Glomerular endothelial cell (primary cell): ENCODE results near the gene PPIL1. TPM values are rescaled to one million over a fixed set of nuclear protein-coding genes. Genes with fewer than 3 reads are reported as not detected.
"Not testable (repeated sequence)": the region's sequence is repeated elsewhere in the genome, so short reads cannot be mapped to it uniquely, and the experiment has no call there.

Experiments
- DNase-seq: peaks from one replicate; pipeline ENCODE4 v3.0.0-alpha.2; 2011; ENCODE audit warnings: low read depth, low spot score; ENCODE audit errors: extremely low read depth
- total RNA-seq: library from RNA; depleted of rRNA; stranded (reverse); fragments of >200 nt; gene quantifications from 2 replicates; pipeline ENCODE4 v1.2.3, GENCODE V29; 2015

The PPIL1 gene
- total RNA-seq, 1 donor from 2014 or later, result 25.4 TPM

GRCh38 chr6:36818756-36819155 lies 55.8 kb downstream of the PPIL1 start:
- DNase-seq, result no peak

- DNase-seq, result no peak
Measured at GRCh38 chr6:36817847-36818246, 56.8 kb downstream of the PPIL1 start.

GRCh38 chr6:36817176-36817817 lies 57.3 kb downstream of the PPIL1 start:
- no peak for DNase-seq

GRCh38 chr6:36815962-36816735 lies 58.5 kb downstream of the PPIL1 start:
- no peak for DNase-seq

- DNase-seq, result no peak
Measured at GRCh38 chr6:36814249-36814648, 60.4 kb downstream of the PPIL1 start.

- DNase-seq, result no peak
Measured at GRCh38 chr6:36813526-36813925, 61.1 kb downstream of the PPIL1 start.

- not testable (repeated sequence) for DNase-seq
Measured at GRCh38 chr6:36813047-36813446, 61.6 kb downstream of the PPIL1 start.

- no peak for DNase-seq
Measured at GRCh38 chr6:36809941-36810803, 64.4 kb downstream of the PPIL1 start.

GRCh38 chr6:36809156-36809555 lies 65.4 kb downstream of the PPIL1 start:
- DNase-seq, result no peak

- no peak for DNase-seq
Measured at GRCh38 chr6:36808634-36809033, 66.0 kb downstream of the PPIL1 start.

GRCh38 chr6:36807750-36808149 lies 66.9 kb downstream of the PPIL1 start:
- DNase-seq, result no peak

- DNase-seq, result no peak
Measured at GRCh38 chr6:36807143-36807542, 67.5 kb downstream of the PPIL1 start.

GRCh38 chr6:36805917-36806316 lies 68.7 kb downstream of the PPIL1 start:
- DNase-seq, result no peak

- no peak for DNase-seq
Measured at GRCh38 chr6:36805096-36805797, 69.4 kb downstream of the PPIL1 start.

Other genes with a start within 250 kb of the PPIL1 start
- 562 and 624 TPM in 2 replicates for gene CDKN1A, start 196.1 kb downstream of the PPIL1 start, total RNA-seq
- gene RAB44, start 177.0 kb downstream of the PPIL1 start, total RNA-seq, result 0.06 TPM in 1 of 2 replicates, not detected in the other
- gene CPNE5, start 35.4 kb downstream of the PPIL1 start, total RNA-seq, result 5.0 and 25.7 TPM in 2 replicates
- 30.4 and 36.8 TPM in 2 replicates for gene C6orf89, start 11.1 kb upstream of the PPIL1 start, total RNA-seq
- gene PI16, start 79.9 kb upstream of the PPIL1 start, total RNA-seq, result 0.23 TPM in 1 of 2 replicates, not detected in the other
- gene MTCH1, start 111.4 kb upstream of the PPIL1 start, total RNA-seq, result 263 and 294 TPM in 2 replicates
- not detected in 2 replicates for gene FGD2, start 130.9 kb upstream of the PPIL1 start, total RNA-seq